ENCODE measurements around the gene RHOH.
A peak's percentile ranks its signal among the peaks of the same experiment; 100 is the strongest.

RHOH gene

DNA sequence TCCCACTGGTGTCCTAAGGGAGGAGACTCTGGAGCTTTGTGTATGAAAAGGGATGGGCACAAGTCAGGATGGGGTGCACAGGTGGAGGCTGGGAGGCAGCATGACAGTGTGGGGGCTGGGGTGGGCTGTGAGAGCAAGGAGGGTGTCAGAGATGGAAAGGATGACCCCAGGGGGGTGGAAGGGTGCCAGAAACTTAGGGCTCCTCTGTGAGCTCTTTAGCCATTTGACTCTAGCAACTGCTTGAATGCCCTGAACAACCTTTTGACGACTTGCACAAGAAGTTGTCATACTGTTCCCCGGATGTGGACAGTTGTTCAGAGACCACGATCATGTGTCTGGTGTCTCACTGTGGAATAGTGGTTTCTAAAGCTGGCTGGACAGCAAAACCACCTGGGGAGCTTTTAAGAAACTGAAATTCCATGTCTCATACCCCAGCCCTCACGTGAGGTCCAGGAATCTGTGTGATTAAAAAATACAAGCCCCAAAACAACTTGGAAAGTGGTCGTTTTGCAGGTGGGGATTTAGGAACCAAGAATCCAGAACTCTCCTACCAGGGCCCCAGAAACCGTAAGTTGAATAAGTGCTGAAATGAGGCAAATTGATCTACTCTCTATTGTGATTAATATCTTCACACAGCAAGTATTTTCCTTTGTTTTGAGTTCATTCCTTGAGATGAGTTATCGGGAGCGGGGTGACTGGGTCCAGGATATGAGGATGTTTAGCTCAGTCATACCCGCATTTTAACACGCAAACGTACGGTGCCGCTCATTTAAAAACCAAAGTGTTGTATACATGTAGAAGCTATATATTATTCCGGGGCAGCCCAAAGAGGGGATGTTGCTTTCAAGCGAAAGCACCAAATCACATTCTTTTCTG lies 3.4 kb downstream of the RHOH start:
- Histone ChIP-seq H3K9me3 (ENCODE audit: control insufficient read depth, insufficient read depth, low read depth, low read length) (no peaks in the 10 kb centered on the region), H3K4me1 (ENCODE audit: control insufficient read depth, insufficient read depth, low read length) (no peaks in the 10 kb centered on the region), H3K27ac (ENCODE audit: extremely low read depth, low read depth, low read length) (no peak overlapping the region), H3K4me3 (ENCODE audit: low read depth, low read length) (no peak overlapping the region), H3K36me3 (ENCODE audit: control insufficient read depth in 2 of 2, insufficient read depth in 1 of 2, low read length in 2 of 2) (no peaks in the 10 kb centered on the region)
- TF ChIP-seq ZBTB20 (tag by site-specific recombination; IDR thresholded peaks at IDR 0.05): peak; percentile 56
- TF ChIP-seq, protein P1, sequence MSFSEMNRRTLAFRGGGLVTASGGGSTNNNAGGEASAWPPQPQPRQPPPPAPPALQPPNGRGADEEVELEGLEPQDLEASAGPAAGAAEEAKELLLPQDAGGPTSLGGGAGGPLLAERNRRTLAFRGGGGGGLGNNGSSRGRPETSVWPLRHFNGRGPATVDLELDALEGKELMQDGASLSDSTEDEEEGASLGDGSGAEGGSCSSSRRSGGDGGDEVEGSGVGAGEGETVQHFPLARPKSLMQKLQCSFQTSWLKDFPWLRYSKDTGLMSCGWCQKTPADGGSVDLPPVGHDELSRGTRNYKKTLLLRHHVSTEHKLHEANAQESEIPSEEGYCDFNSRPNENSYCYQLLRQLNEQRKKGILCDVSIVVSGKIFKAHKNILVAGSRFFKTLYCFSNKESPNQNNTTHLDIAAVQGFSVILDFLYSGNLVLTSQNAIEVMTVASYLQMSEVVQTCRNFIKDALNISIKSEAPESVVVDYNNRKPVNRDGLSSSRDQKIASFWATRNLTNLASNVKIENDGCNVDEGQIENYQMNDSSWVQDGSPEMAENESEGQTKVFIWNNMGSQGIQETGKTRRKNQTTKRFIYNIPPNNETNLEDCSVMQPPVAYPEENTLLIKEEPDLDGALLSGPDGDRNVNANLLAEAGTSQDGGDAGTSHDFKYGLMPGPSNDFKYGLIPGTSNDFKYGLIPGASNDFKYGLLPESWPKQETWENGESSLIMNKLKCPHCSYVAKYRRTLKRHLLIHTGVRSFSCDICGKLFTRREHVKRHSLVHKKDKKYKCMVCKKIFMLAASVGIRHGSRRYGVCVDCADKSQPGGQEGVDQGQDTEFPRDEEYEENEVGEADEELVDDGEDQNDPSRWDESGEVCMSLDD (tag by site-specific recombination; IDR thresholded peaks at IDR 0.05): no peak
- CTCF ChIA-PET: no interaction called here
- POLR2A ChIA-PET: no interaction called here

DNA sequence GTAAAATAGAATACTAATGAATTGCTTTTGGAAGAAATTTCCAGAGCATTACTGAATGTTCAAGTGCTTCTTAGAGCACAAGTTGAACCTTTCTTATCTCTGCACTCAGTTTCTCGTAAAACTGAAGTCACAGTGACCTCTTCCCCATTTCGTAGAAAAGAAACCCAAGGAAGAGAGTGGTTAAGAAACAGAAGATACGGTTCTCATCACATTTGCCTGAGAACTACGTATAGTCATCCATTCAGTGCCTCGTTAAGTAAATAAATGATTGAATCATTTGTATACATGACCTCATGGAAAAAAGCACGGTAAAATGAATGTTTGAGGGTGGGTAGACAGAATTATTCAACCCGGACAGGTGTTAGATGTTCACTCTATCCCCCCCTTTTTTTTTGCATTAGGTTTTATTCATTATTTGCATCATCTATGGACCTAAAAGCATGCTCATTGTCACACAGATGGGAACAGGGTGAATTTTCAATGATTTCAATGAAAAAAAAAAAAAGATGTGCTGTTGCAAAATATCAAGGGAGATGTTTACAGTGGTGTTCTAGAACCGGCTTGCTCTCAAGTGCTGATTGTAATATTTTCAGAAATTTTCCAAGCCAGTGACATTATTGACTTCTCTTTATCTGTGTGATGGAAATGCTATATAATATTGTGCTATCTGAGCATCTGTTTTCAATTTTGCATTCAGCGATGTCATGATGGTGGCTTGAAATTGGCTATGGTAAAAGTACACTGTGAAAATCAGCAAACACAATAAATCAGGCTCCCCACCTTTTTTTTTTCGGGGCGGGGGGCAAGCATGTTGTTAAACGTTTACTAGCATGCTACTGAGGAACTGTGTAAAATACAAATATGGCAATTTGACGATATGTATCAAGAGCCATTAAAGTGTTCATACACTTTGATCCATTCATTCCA lies 4.3 kb downstream of the RHOH start:
- Histone ChIP-seq H3K27ac (ENCODE audit: extremely low read depth, low read depth, low read length) (no peak overlapping the region), H3K4me1 (ENCODE audit: control insufficient read depth, insufficient read depth, low read length) (no peaks in the 10 kb centered on the region), H3K4me3 (ENCODE audit: low read depth, low read length) (no peak overlapping the region), H3K9me3 (ENCODE audit: control insufficient read depth, insufficient read depth, low read depth, low read length) (no peaks in the 10 kb centered on the region), H3K36me3 (ENCODE audit: control insufficient read depth in 2 of 2, insufficient read depth in 1 of 2, low read length in 2 of 2) (no peaks in the 10 kb centered on the region)
- POLR2A ChIA-PET: no interaction called here
- CTCF ChIA-PET: no interaction called here
- TF ChIP-seq ZNF514 (tag by site-specific recombination; IDR thresholded peaks at IDR 0.05): no peak
- TF ChIP-seq FEZF1 (tag by site-specific recombination; IDR thresholded peaks at IDR 0.05): no peak
- no peak for TF ChIP-seq ZNF658 (tag by site-specific recombination; IDR thresholded peaks at IDR 0.05)
- no peak for TF ChIP-seq ZNF830 (tag by site-specific recombination; IDR thresholded peaks at IDR 0.05; ENCODE audit: low read depth)
- TF ChIP-seq ZEB2 (tag by site-specific recombination; IDR thresholded peaks at IDR 0.05): 0 out of 2 replicates have a peak, but pooled peaks have one; percentile 37
- TF ChIP-seq ZNF341 (tag by site-specific recombination; IDR thresholded peaks at IDR 0.05; ENCODE audit: low read depth): 0 out of 2 replicates have a peak, but pooled peaks have one; percentile 30
- TF ChIP-seq ZNF501 (tag by site-specific recombination; IDR thresholded peaks at IDR 0.05): no peak
- no peak for TF ChIP-seq ZNF701 (tag by site-specific recombination; IDR thresholded peaks at IDR 0.05)
- no peak for TF ChIP-seq ZNF473 (tag by site-specific recombination; IDR thresholded peaks at IDR 0.05)
- no peak for TF ChIP-seq GLIS2 (tag by site-specific recombination; IDR thresholded peaks at IDR 0.05)
- no peak for TF ChIP-seq ZNF404 (tag by site-specific recombination; IDR thresholded peaks at IDR 0.05)
- no peak for TF ChIP-seq ZNF571 (tag by site-specific recombination; IDR thresholded peaks at IDR 0.05)
- peak; percentile 75 for TF ChIP-seq ZBTB21 (tag by site-specific recombination; IDR thresholded peaks at IDR 0.05)
- no peak for TF ChIP-seq ZNF777 (tag by site-specific recombination; IDR thresholded peaks at IDR 0.05; ENCODE audit: borderline replicate concordance)
- TF ChIP-seq, protein P2, sequence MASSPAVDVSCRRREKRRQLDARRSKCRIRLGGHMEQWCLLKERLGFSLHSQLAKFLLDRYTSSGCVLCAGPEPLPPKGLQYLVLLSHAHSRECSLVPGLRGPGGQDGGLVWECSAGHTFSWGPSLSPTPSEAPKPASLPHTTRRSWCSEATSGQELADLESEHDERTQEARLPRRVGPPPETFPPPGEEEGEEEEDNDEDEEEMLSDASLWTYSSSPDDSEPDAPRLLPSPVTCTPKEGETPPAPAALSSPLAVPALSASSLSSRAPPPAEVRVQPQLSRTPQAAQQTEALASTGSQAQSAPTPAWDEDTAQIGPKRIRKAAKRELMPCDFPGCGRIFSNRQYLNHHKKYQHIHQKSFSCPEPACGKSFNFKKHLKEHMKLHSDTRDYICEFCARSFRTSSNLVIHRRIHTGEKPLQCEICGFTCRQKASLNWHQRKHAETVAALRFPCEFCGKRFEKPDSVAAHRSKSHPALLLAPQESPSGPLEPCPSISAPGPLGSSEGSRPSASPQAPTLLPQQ (tag by site-specific recombination; IDR thresholded peaks at IDR 0.05): no peak
- TF ChIP-seq, protein P3, sequence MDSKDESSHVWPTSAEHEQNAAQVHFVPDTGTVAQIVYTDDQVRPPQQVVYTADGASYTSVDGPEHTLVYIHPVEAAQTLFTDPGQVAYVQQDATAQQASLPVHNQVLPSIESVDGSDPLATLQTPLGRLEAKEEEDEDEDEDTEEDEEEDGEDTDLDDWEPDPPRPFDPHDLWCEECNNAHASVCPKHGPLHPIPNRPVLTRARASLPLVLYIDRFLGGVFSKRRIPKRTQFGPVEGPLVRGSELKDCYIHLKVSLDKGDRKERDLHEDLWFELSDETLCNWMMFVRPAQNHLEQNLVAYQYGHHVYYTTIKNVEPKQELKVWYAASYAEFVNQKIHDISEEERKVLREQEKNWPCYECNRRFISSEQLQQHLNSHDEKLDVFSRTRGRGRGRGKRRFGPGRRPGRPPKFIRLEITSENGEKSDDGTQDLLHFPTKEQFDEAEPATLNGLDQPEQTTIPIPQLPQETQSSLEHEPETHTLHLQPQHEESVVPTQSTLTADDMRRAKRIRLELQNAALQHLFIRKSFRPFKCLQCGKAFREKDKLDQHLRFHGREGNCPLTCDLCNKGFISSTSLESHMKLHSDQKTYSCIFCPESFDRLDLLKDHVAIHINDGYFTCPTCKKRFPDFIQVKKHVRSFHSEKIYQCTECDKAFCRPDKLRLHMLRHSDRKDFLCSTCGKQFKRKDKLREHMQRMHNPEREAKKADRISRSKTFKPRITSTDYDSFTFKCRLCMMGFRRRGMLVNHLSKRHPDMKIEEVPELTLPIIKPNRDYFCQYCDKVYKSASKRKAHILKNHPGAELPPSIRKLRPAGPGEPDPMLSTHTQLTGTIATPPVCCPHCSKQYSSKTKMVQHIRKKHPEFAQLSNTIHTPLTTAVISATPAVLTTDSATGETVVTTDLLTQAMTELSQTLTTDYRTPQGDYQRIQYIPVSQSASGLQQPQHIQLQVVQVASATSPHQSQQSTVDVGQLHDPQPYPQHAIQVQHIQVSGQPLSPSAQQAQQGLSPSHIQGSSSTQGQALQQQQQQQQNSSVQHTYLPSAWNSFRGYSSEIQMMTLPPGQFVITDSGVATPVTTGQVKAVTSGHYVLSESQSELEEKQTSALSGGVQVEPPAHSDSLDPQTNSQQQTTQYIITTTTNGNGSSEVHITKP (tag by site-specific recombination; IDR thresholded peaks at IDR 0.05): peak; percentile 52; the same call in 1 of the 2 replicates
- TF ChIP-seq, protein P4, sequence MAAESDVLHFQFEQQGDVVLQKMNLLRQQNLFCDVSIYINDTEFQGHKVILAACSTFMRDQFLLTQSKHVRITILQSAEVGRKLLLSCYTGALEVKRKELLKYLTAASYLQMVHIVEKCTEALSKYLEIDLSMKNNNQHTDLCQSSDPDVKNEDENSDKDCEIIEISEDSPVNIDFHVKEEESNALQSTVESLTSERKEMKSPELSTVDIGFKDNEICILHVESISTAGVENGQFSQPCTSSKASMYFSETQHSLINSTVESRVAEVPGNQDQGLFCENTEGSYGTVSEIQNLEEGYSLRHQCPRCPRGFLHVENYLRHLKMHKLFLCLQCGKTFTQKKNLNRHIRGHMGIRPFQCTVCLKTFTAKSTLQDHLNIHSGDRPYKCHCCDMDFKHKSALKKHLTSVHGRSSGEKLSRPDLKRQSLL (tag by site-specific recombination; IDR thresholded peaks at IDR 0.05): no peak
- TF ChIP-seq ZNF610 (tag by site-specific recombination; IDR thresholded peaks at IDR 0.05; ENCODE audit: borderline replicate concordance): no peak
- no peak for TF ChIP-seq HOXC10 (CRISPR knock-in tag; IDR thresholded peaks at IDR 0.05)
- no peak for TF ChIP-seq ZNF354C (tag by site-specific recombination; IDR thresholded peaks at IDR 0.05; ENCODE audit: borderline replicate concordance, low read depth)
- TF ChIP-seq ZFP3 (tag by site-specific recombination; IDR thresholded peaks at IDR 0.05; ENCODE audit: low read depth): no peak
- TF ChIP-seq ZNF549 (tag by site-specific recombination; IDR thresholded peaks at IDR 0.05): no peak
